ENCODE measurements around the gene MICA. TPM values are rescaled to one million over a fixed set of nuclear protein-coding genes. Genes with fewer than 3 reads are reported as not detected.

Gene MICA
- polyA plus RNA-seq, 3 donors: 5.6 to 16.5 (median 6.9) TPM

GRCh38 chr6:31375699-31376098 is 27.7 kb upstream of the MICA start:
- Histone ChIP-seq H3K4me2 (replicated peaks; ENCODE audit: extremely low read depth, low read length, poor library complexity, severe bottlenecking) (no peak overlapping the region), H3K36me3 (replicated peaks in 1 of 2; ENCODE audit: control insufficient read depth in 1 of 2, insufficient read depth in 2 of 2, low read length in 2 of 2) (no peaks in the 10 kb centered on the region), H3K27me3 (ENCODE audit: control insufficient read depth in 2 of 2, insufficient read depth in 2 of 2, low read length in 2 of 2) (peaks cover 3 to 6% of the 10 kb centered on the region in 2 donors), H4K20me1 (ENCODE audit: insufficient read depth, low read length) (no peaks in the 10 kb centered on the region), H3K9me3 (replicated peaks in 1 of 2; ENCODE audit: control insufficient read depth in 1 of 2, insufficient read depth in 1 of 2, low read length in 2 of 2) (no peaks in the 10 kb centered on the region), H3K4me3 (replicated peaks in 1 of 3; ENCODE audit: low read depth in 2 of 3, low read length in 3 of 3) (no peak overlapping the region), H3K9ac (ENCODE audit: insufficient read depth, low read length, poor library complexity, severe bottlenecking) (no peak overlapping the region), H3K4me1 (ENCODE audit: control insufficient read depth in 1 of 2, insufficient read depth in 2 of 2, low read length in 2 of 2) (no peaks in the 10 kb centered on the region), H3K79me2 (ENCODE audit: insufficient read depth, low read length) (no peaks in the 10 kb centered on the region), H2AFZ (ENCODE audit: insufficient read depth, low read depth, low read length, poor library complexity, severe bottlenecking) (no peak overlapping the region), H3K27ac (ENCODE audit: low read depth in 1 of 2, low read length in 2 of 2) (no peak overlapping the region)
- Mint-ChIP-seq H3K27me3 (ENCODE audit: low read depth in 3 of 3) (peaks cover 4 to 14% (median 6%) of the 10 kb centered on the region in 3 donors), H3K4me3 (no peak overlapping the region), H3K27ac (no peak overlapping the region), H3K4me1 (no peaks in the 10 kb centered on the region), H3K36me3 (no peaks in the 10 kb centered on the region), H3K9me3 (peaks cover 4 to 11% (median 6%) of the 10 kb centered on the region in 7 donors)
- intact Hi-C loops (cut with micrococcal nuclease): no loop called here
- DNase-seq: no peak
- TF ChIP-seq CTCF (IDR thresholded peaks at IDR 0.05): no peak

- H3K36me3 Mint-ChIP-seq: no peaks in the 10 kb centered on the region
- Histone ChIP-seq H3K27me3 (ENCODE audit: control insufficient read depth in 2 of 2, insufficient read depth in 2 of 2, low read length in 2 of 2) (peaks cover 2 to 6% of the 10 kb centered on the region in 2 donors), H3K4me3 (replicated peaks in 1 of 3; ENCODE audit: low read depth in 2 of 3, low read length in 3 of 3) (no peak overlapping the region), H3K79me2 (ENCODE audit: insufficient read depth, low read length) (no peaks in the 10 kb centered on the region), H4K20me1 (ENCODE audit: insufficient read depth, low read length) (no peaks in the 10 kb centered on the region), H3K27ac (ENCODE audit: low read depth in 1 of 2, low read length in 2 of 2) (no peak overlapping the region), H3K36me3 (replicated peaks in 1 of 2; ENCODE audit: control insufficient read depth in 1 of 2, insufficient read depth in 2 of 2, low read length in 2 of 2) (no peaks in the 10 kb centered on the region), H3K9ac (ENCODE audit: insufficient read depth, low read length, poor library complexity, severe bottlenecking) (no peak overlapping the region), H3K9me3 (replicated peaks in 1 of 2; ENCODE audit: control insufficient read depth in 1 of 2, insufficient read depth in 1 of 2, low read length in 2 of 2) (no peaks in the 10 kb centered on the region), H3K4me1 (ENCODE audit: control insufficient read depth in 1 of 2, insufficient read depth in 2 of 2, low read length in 2 of 2) (no peaks in the 10 kb centered on the region), H2AFZ (ENCODE audit: insufficient read depth, low read depth, low read length, poor library complexity, severe bottlenecking) (no peak overlapping the region), H3K4me2 (replicated peaks; ENCODE audit: extremely low read depth, low read length, poor library complexity, severe bottlenecking) (no peak overlapping the region)
- 78% methylated on average over 2 of the region's 4 CpGs for WGBS (ENCODE audit: insufficient coverage)
- H3K9me3 Mint-ChIP-seq: peaks cover 2 to 11% (median 4%) of the 10 kb centered on the region in 7 donors
- peaks cover 6 to 17% (median 12%) of the 10 kb centered on the region in 3 donors for H3K27me3 Mint-ChIP-seq (ENCODE audit: low read depth in 3 of 3)
- no peak overlapping the region for H3K4me3 Mint-ChIP-seq
- H3K27ac Mint-ChIP-seq: no peak overlapping the region
- TF ChIP-seq CTCF (IDR thresholded peaks at IDR 0.05): no peak
- no peak for DNase-seq
- intact Hi-C loops (cut with micrococcal nuclease): no loop called here
- H3K4me1 Mint-ChIP-seq: no peaks in the 10 kb centered on the region
Measured at GRCh38 chr6:31377029-31377428, 26.4 kb upstream of the MICA start.
